HCT116 (cell line): ENCODE measurements around the gene TBL1X. TPM values are rescaled to one million over a fixed set of nuclear protein-coding genes. Genes with fewer than 3 reads are reported as not detected.

Source experiments
- ATAC-seq: fragments of 200-7000 bp; cut with Tn5 transposase; 2 replicates; pipeline ENCODE4 v1.9.1; 2020; ENCODE audit warnings: mild to moderate bottlenecking, moderate library complexity
- BruUV-seq: library from RNA; stranded (reverse); fragments of 400-500 nt; replicated peaks from 2 replicates; lab custom pipeline; 2021; lab: Mats Ljungman, UMichigan
- CTCF ChIA-PET: fragments of 300-600 bp; sonication (Branson Sonifier 250); formaldehyde crosslinking; loops from one replicate; lab custom pipeline; 2021; ENCODE audit warnings: antibody characterized with exemption; lab: Charles Lee
- POLR2A ChIA-PET: fragments of 300-600, 350-600 bp; sonication (Branson Sonifier 250); formaldehyde crosslinking; loops from one replicate; lab custom pipeline; 2021; ENCODE audit warnings: antibody characterized with exemption; lab: Charles Lee
- RAD21 ChIA-PET, 2 experiments: fragments of 300-600 bp; sonication (Branson Sonifier 250); formaldehyde crosslinking; loops; one replicate each; lab custom pipeline; 2023; ENCODE audit warnings: low total read pairs in 2 of 2; ENCODE audit not compliant: uncharacterized antibody in 2 of 2, unreplicated experiment in 2 of 2, low non-redundant PET in 1 of 2; lab: Charles Lee
- DNase-seq: peaks from one replicate; pipeline ENCODE4 v3.0.0-alpha.2; 2010; ENCODE audit warnings: low read depth, low spot score
- H2AFZ ChIP-seq: fragments of 200-600 bp; shearing (Covaris generic), sonication (generic); 2 replicates; pipeline ENCODE4 v1.6.1; 2017; ENCODE audit warnings: low read depth, mixed run types, mixed read lengths, antibody characterized with exemption, low read length; ENCODE audit not compliant: poor library complexity, severe bottlenecking
- H3K27ac ChIP-seq: 2 replicates; pipeline ENCODE4 v1.5.1; 2012; ENCODE audit warnings: low read depth, low read length
- H3K27me3 ChIP-seq: fragments of 200-600 bp; sonication (generic); 2 replicates; pipeline ENCODE4 v1.6.1; 2016; ENCODE audit warnings: mixed run types, low read length, mixed read lengths; ENCODE audit not compliant: insufficient read depth
- H3K36me3 ChIP-seq, 2 experiments: fragments of 200-500 bp in 1 of 2; fragments of 200-600 bp in 1 of 2; sonication (Bioruptor generic) in 1 of 2; sonication (generic) in 1 of 2; 2 replicates each; pipeline versions ENCODE4 v1.5.1 to v1.6.1; 2014 to 2016; ENCODE audit warnings: low read length in 2 of 2, inconsistent platforms in 1 of 2, mixed read lengths in 1 of 2, mixed run types in 1 of 2; ENCODE audit not compliant: insufficient read depth in 2 of 2, control insufficient read depth in 1 of 2
- H3K4me1 ChIP-seq, 2 experiments: fragments of 200-600 bp in 1 of 2; sonication (generic) in 1 of 2; 2 replicates each; pipeline versions ENCODE4 v1.5.1 to v1.6.1; 2012 to 2017; ENCODE audit warnings: low read length in 2 of 2, inconsistent platforms in 1 of 2, mild to moderate bottlenecking in 1 of 2, mixed read lengths in 1 of 2, mixed run types in 1 of 2, moderate library complexity in 1 of 2; ENCODE audit not compliant: insufficient read depth in 2 of 2, control insufficient read depth in 1 of 2
- H3K4me2 ChIP-seq: fragments of 200-600 bp; sonication (generic); 2 replicates; pipeline ENCODE4 v1.6.1; 2017; ENCODE audit warnings: mixed run types, low read length, mixed read lengths
- H3K4me3 ChIP-seq, 2 experiments: fragments of 200-600 bp in 1 of 2; sonication (generic) in 1 of 2; replicated peaks in 1 of 2; 2 replicates each; pipeline ENCODE4 v1.5.1; 2011 to 2016; ENCODE audit warnings: low read length in 2 of 2, control low read depth in 1 of 2, low read depth in 1 of 2, mild to moderate bottlenecking in 1 of 2, mixed read lengths in 1 of 2, mixed run types in 1 of 2
- H3K79me2 ChIP-seq: fragments of 200-600 bp; sonication (generic); 2 replicates; pipeline ENCODE4 v1.6.1; 2017; ENCODE audit warnings: mild to moderate bottlenecking, mixed run types, low read length, moderate library complexity, mixed read lengths; ENCODE audit not compliant: insufficient read depth
- H3K9ac ChIP-seq: fragments of 200-600 bp; sonication (generic); 2 replicates; pipeline ENCODE4 v1.6.1; 2016; ENCODE audit warnings: low read length, mixed read lengths
- H3K9me2 ChIP-seq: fragments of 200-600 bp; sonication (generic), shearing (Covaris generic); 2 replicates; pipeline ENCODE4 v1.6.1; 2017; ENCODE audit warnings: mixed run types, mild to moderate bottlenecking, moderate library complexity; ENCODE audit not compliant: insufficient read depth
- H3K9me3 ChIP-seq, 2 experiments: fragments of 200-500 bp in 1 of 2; fragments of 200-600 bp in 1 of 2; sonication (Bioruptor generic) in 1 of 2; sonication (generic) in 1 of 2; 2 replicates each; pipeline ENCODE4 v1.6.1; 2014 to 2017; ENCODE audit warnings: low read length in 2 of 2, mixed read lengths in 2 of 2, inconsistent platforms in 1 of 2, low read depth in 1 of 2, mild to moderate bottlenecking in 1 of 2, mixed run types in 1 of 2, moderate library complexity in 1 of 2; ENCODE audit not compliant: control insufficient read depth in 1 of 2, insufficient read depth in 1 of 2
- H4K20me1 ChIP-seq: fragments of 200-600 bp; sonication (generic), shearing (Covaris generic); 2 replicates; pipeline ENCODE4 v1.6.1; 2017; ENCODE audit warnings: mixed run types, mild to moderate bottlenecking, moderate library complexity; ENCODE audit not compliant: insufficient read depth
- CBX3 ChIP-seq: IDR thresholded peaks from 2 replicates; pipeline ENCODE4 v1.6.1; 2012; ENCODE audit warnings: low read depth
- CEBPB ChIP-seq: IDR thresholded peaks from 2 replicates; pipeline ENCODE4 v1.6.1; 2012; ENCODE audit warnings: low read depth
- EGR1 ChIP-seq: IDR thresholded peaks from 2 replicates; pipeline ENCODE4 v1.6.1; 2012; ENCODE audit warnings: low read depth
- EZH2 ChIP-seq: fragments of 200-600 bp; sonication (generic); IDR thresholded peaks from 2 replicates; pipeline ENCODE4 v1.6.1; 2017; ENCODE audit warnings: antibody characterized with exemption, mixed run types
- EZH2phosphoT487 ChIP-seq: fragments of 200-600 bp; IDR thresholded peaks from 2 replicates; pipeline ENCODE4 v1.6.1; 2018; ENCODE audit warnings: antibody characterized with exemption, borderline replicate concordance
- FOSL1 ChIP-seq: IDR thresholded peaks from 2 replicates; pipeline ENCODE4 v1.6.1; 2012; ENCODE audit warnings: low read depth
- JUND ChIP-seq: IDR thresholded peaks from 2 replicates; pipeline ENCODE4 v1.6.1; 2012
- MAX ChIP-seq: IDR thresholded peaks from 2 replicates; pipeline ENCODE4 v1.6.1; 2012
- POLR2A ChIP-seq: IDR thresholded peaks from 2 replicates; pipeline ENCODE4 v1.7.0; 2011; ENCODE audit warnings: borderline replicate concordance; ENCODE audit not compliant: insufficient read depth, insufficient read length; ENCODE audit errors: extremely low read depth
- RAD21 ChIP-seq: IDR thresholded peaks from 2 replicates; pipeline ENCODE4 v1.6.1; 2012; ENCODE audit warnings: low read depth, mild to moderate bottlenecking
- SIN3A ChIP-seq: IDR thresholded peaks from 2 replicates; pipeline ENCODE4 v1.6.1; 2012; ENCODE audit warnings: low read depth
- SRF ChIP-seq: IDR thresholded peaks from 2 replicates; pipeline ENCODE4 v1.6.1; 2012; ENCODE audit warnings: low read depth
- TCF7L2 ChIP-seq: IDR thresholded peaks from 2 replicates; pipeline ENCODE4 v1.7.0; 2011; ENCODE audit warnings: borderline replicate concordance, inconsistent platforms; ENCODE audit not compliant: insufficient read depth, insufficient read length; ENCODE audit errors: extremely low read depth
- ZFX ChIP-seq: fragments of 450-650 bp; IDR thresholded peaks from 2 replicates; pipeline ENCODE4 v1.6.1; 2017
- ZNF274 ChIP-seq: fragments of 200-500 bp; sonication (Bioruptor generic); IDR thresholded peaks from 2 replicates; pipeline ENCODE4 v1.6.1; 2014; ENCODE audit warnings: mild to moderate bottlenecking, low read depth, low read length, inconsistent platforms
- intact Hi-C: fragments of 100-400 bp; cut with micrococcal nuclease; formaldehyde crosslinking; loops from 2 replicates; pipeline ENCODE4 v1.10.0; 2022
- total RNA-seq: library from RNA; stranded (reverse); gene quantifications from one replicate; pipeline ENCODE4 v1.2.1, GENCODE V29; 2021; ENCODE audit not compliant: unreplicated experiment
- TF ChIP-seq, protein P1 (sequence below): IDR thresholded peaks from 2 replicates; pipeline ENCODE4 v1.6.1; 2012
- TF ChIP-seq, protein P2 (sequence below): IDR thresholded peaks from 2 replicates; pipeline ENCODE4 v1.6.1; 2011; ENCODE audit warnings: mild to moderate bottlenecking, low read length, moderate library complexity; ENCODE audit not compliant: insufficient replicate concordance; ENCODE audit errors: extremely low read depth
- TF ChIP-seq, protein P3 (sequence below), 3 experiments: fragments of 200-600 bp in 1 of 3; sonication (generic) in 1 of 3; IDR thresholded peaks in 2 of 3; conservative IDR thresholded peaks in 1 of 3; 2 replicates each; pipeline ENCODE4 v1.5.1; 2012 to 2017; ENCODE audit warnings: low read depth in 2 of 3, low read length in 2 of 3, antibody characterized with exemption in 1 of 3, borderline replicate concordance in 1 of 3, control low read depth in 1 of 3, mild to moderate bottlenecking in 1 of 3, mixed read lengths in 1 of 3, mixed run types in 1 of 3, moderate library complexity in 1 of 3; ENCODE audit not compliant: insufficient read depth in 1 of 3

TBL1X gene
- total RNA-seq, 1 experiment from 2014 or later, result 37.8 TPM

- TF ChIP-seq MAX (no peak), ZNF274 (no peak), CBX3 (no peak), EZH2 (no peak), TCF7L2 (no peak), EZH2phosphoT487 (no peak), EGR1 (no peak), SRF (no peak), RAD21 (no peak)
- TF ChIP-seq, all 23 proteins: peak for 0
- no peaks in the 10 kb centered on the region for H3K27me3 ChIP-seq
- H3K9me3 ChIP-seq, result no peaks in the 10 kb centered on the region
- H3K4me2 ChIP-seq, result no peak overlapping the region
- DNase-seq, result no peak
- RAD21 ChIA-PET, result no interaction called here
- no peaks in the 10 kb centered on the region for H4K20me1 ChIP-seq
- POLR2A ChIA-PET, result no interaction called here
- CTCF ChIA-PET, result no interaction called here
- no peak overlapping the region for H3K9ac ChIP-seq
- H3K36me3 ChIP-seq, result no peaks in the 10 kb centered on the region
- no TSS peak for BruUV-seq
- no peaks in the 10 kb centered on the region for H3K79me2 ChIP-seq
- H3K9me2 ChIP-seq, result no peaks in the 10 kb centered on the region
- no peak overlapping the region for H3K27ac ChIP-seq
- no peak overlapping the region for H3K4me3 ChIP-seq
- no peak overlapping the region for H2AFZ ChIP-seq
- no peak for ATAC-seq
- intact Hi-C loops, result no loop called here
- H3K4me1 ChIP-seq, result no peaks in the 10 kb centered on the region
Measured at GRCh38 chrX:9520217-9520590, 55.3 kb downstream of the TBL1X start.

DNA sequence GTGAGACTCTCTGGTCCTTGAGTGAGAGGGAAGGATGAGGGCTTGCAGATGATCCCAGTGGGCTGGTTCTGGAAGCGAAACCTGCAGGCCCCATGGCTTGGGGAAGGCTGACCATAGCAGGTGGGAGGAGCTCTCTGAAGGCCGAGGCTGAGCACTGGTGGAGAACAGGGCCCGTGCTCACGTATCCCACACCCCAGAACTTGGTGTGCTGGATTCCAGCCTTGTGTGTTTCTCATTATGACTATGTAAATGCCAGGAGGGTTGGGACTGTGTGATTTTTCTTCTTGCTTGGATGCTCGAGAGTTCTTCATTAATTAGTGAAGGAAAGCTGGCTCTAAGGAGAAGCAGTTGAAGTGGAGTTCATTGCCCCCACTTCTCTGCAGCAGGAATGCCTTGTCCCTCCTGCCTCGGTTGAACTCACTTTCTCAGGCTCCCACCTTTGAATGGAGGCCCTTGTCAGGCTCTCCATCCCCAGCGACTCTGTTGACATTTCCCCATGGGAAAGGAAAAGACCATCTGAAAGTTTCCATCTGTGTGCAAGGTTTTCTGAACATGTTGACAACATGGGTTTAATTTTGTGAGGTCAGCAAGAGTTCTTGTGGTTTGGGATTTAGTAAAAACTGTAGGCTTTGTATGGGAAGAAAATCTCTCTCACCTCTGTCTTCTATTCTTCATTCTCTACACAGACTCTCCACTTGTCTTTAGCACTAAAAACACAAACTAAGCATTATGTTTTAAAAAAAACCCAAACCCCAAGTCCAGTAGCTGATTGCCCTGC, 57.7 kb downstream of the TBL1X start:
- ChIA-PET CTCF (no interaction called here), RAD21 (no interaction called here), POLR2A (no interaction called here)
- Histone ChIP-seq H3K9ac (no peak overlapping the region), H3K27ac (no peak overlapping the region), H4K20me1 (no peaks in the 10 kb centered on the region), H3K36me3 (no peaks in the 10 kb centered on the region), H3K79me2 (no peaks in the 10 kb centered on the region), H3K9me3 (no peaks in the 10 kb centered on the region), H3K27me3 (no peaks in the 10 kb centered on the region), H3K9me2 (no peaks in the 10 kb centered on the region), H2AFZ (no peak overlapping the region), H3K4me2 (no peak overlapping the region), H3K4me1 (no peaks in the 10 kb centered on the region), H3K4me3 (no peak overlapping the region)
- intact Hi-C loops, result no loop called here
- BruUV-seq, result no TSS peak
- no peak for ATAC-seq
- DNase-seq, result no peak
- TF ChIP-seq, protein P1, sequence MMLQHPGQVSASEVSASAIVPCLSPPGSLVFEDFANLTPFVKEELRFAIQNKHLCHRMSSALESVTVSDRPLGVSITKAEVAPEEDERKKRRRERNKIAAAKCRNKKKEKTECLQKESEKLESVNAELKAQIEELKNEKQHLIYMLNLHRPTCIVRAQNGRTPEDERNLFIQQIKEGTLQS, result no peak
- no peak for TF ChIP-seq ZNF274
- TF ChIP-seq MAX, result no peak
- no peak for TF ChIP-seq CEBPB
- TF ChIP-seq POLR2A, result no peak
- TF ChIP-seq FOSL1, result no peak
- TF ChIP-seq, protein P2, sequence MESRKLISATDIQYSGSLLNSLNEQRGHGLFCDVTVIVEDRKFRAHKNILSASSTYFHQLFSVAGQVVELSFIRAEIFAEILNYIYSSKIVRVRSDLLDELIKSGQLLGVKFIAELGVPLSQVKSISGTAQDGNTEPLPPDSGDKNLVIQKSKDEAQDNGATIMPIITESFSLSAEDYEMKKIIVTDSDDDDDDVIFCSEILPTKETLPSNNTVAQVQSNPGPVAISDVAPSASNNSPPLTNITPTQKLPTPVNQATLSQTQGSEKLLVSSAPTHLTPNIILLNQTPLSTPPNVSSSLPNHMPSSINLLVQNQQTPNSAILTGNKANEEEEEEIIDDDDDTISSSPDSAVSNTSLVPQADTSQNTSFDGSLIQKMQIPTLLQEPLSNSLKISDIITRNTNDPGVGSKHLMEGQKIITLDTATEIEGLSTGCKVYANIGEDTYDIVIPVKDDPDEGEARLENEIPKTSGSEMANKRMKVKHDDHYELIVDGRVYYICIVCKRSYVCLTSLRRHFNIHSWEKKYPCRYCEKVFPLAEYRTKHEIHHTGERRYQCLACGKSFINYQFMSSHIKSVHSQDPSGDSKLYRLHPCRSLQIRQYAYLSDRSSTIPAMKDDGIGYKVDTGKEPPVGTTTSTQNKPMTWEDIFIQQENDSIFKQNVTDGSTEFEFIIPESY, result no peak
- no peak for TF ChIP-seq JUND
- TF ChIP-seq SIN3A, result no peak
- TF ChIP-seq, protein P3, sequence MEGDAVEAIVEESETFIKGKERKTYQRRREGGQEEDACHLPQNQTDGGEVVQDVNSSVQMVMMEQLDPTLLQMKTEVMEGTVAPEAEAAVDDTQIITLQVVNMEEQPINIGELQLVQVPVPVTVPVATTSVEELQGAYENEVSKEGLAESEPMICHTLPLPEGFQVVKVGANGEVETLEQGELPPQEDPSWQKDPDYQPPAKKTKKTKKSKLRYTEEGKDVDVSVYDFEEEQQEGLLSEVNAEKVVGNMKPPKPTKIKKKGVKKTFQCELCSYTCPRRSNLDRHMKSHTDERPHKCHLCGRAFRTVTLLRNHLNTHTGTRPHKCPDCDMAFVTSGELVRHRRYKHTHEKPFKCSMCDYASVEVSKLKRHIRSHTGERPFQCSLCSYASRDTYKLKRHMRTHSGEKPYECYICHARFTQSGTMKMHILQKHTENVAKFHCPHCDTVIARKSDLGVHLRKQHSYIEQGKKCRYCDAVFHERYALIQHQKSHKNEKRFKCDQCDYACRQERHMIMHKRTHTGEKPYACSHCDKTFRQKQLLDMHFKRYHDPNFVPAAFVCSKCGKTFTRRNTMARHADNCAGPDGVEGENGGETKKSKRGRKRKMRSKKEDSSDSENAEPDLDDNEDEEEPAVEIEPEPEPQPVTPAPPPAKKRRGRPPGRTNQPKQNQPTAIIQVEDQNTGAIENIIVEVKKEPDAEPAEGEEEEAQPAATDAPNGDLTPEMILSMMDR (IDR thresholded peaks at IDR 0.05 in 2 of 3, conservative IDR thresholded peaks at IDR 0.05 in 1 of 3; ENCODE audit: borderline replicate concordance in 1 of 3, insufficient read depth in 1 of 3, low read depth in 2 of 3, low read length in 2 of 3), result no peak
- no peak for TF ChIP-seq ZFX
